OCI-M2 (cell line): ENCODE measurements around the gene PFKL.
"Not testable (repeated sequence)": the region's sequence is repeated elsewhere in the genome, so short reads cannot be mapped to it uniquely, and the experiment has no call there.

Experiments used
- DNase-seq: peaks from one replicate; lab custom pipeline; 2025; ENCODE audit not compliant: unreplicated experiment; lab: John Stamatoyannopoulos, UW

Gene PFKL

GRCh38 chr21:44337941-44338895 is 38.4 kb downstream of the PFKL start:
- DNase-seq = peak; percentile 92

GRCh38 chr21:44338971-44339910 is 39.4 kb downstream of the PFKL start, which contains the start of gene CFAP410:
Gene CFAP410, minus strand, starts transcription at chr21:44339390. Its CDS starts 196 bp downstream, at chr21:44339194.
- DNase-seq = peak; percentile 97

GRCh38 chr21:44341726-44342458 is 42.0 kb downstream of the PFKL start:
- DNase-seq = not testable (repeated sequence)

- not testable (repeated sequence) for DNase-seq
Observed at GRCh38 chr21:44342981-44343380, 43.1 kb downstream of the PFKL start.

- no peak for DNase-seq
Observed at GRCh38 chr21:44344541-44345183, 44.8 kb downstream of the PFKL start.

- DNase-seq = no peak
Observed at GRCh38 chr21:44345495-44345894, 45.6 kb downstream of the PFKL start.

- DNase-seq = no peak
Observed at GRCh38 chr21:44347911-44348451, 48.1 kb downstream of the PFKL start.

GRCh38 chr21:44348861-44349260 is 49.0 kb downstream of the PFKL start:
- no peak for DNase-seq

- DNase-seq = no peak
Observed at GRCh38 chr21:44349416-44349846, 49.6 kb downstream of the PFKL start.

GRCh38 chr21:44349847-44350772 is 50.3 kb downstream of the PFKL start:
- no peak for DNase-seq

GRCh38 chr21:44350773-44351481 is 51.1 kb downstream of the PFKL start:
- no peak for DNase-seq

- DNase-seq = no peak
Observed at GRCh38 chr21:44351535-44352252, 51.8 kb downstream of the PFKL start.

GRCh38 chr21:44352253-44352860 is 52.5 kb downstream of the PFKL start:
- DNase-seq = no peak

GRCh38 chr21:44353191-44353970 is 53.5 kb downstream of the PFKL start, which contains the start of gene TRPM2:
Gene TRPM2, plus strand, starts transcription at chr21:44353621. Its CDS starts 80 bp downstream, at chr21:44353701.
- no peak for DNase-seq

GRCh38 chr21:44354001-44354405 is 54.1 kb downstream of the PFKL start:
- DNase-seq = no peak
